IMR-90 (cell line): ENCODE data around the gene KMT5C. TPM values are rescaled to one million over a fixed set of nuclear protein-coding genes. Genes with fewer than 3 reads are reported as not detected.
"Not testable (repeated sequence)": the region's sequence is repeated elsewhere in the genome, so short reads cannot be mapped to it uniquely, and the experiment has no call there.

Experiments
- ATAC-seq: fragments of 200-7000 bp; cut with Tn5 transposase; 2 replicates; pipeline ENCODE4 v1.9.1; 2020; ENCODE audit warnings: low read depth, mild to moderate bottlenecking, moderate library complexity
- BruUV-seq: library from RNA; stranded (reverse); fragments of 400-500 nt; replicated peaks from 2 replicates; lab custom pipeline; 2021; lab: Mats Ljungman, UMichigan
- CTCF ChIA-PET: fragments of 300-600 bp; formaldehyde crosslinking; extraction: SDS; loops from one replicate; lab custom pipeline; 2021; ENCODE audit warnings: antibody characterized with exemption; lab: Yijun Ruan, JAX
- POLR2A ChIA-PET: fragments of 300-600 bp; sonication (Branson Sonifier 250); formaldehyde crosslinking; loops from one replicate; lab custom pipeline; 2022; ENCODE audit warnings: antibody characterized with exemption; ENCODE audit not compliant: unreplicated experiment; lab: Charles Lee
- DNase-seq: peaks from one replicate; pipeline ENCODE4 v3.0.0; 2013
- H2AFZ ChIP-seq: replicated peaks from 2 replicates; pipeline ENCODE3; 2013; ENCODE audit warnings: low read length, mild to moderate bottlenecking; ENCODE audit not compliant: poor library complexity
- H2AK5ac ChIP-seq: 2 replicates; pipeline ENCODE4 v1.6.1; 2013; ENCODE audit warnings: low read depth, low read length, inconsistent platforms
- H2AK9ac ChIP-seq: replicated peaks from 2 replicates; pipeline ENCODE3; 2013; ENCODE audit warnings: mild to moderate bottlenecking, low read depth, low read length, moderate library complexity; ENCODE audit not compliant: poor library complexity
- H2BK120ac ChIP-seq: 2 replicates; pipeline ENCODE4 v1.6.1; 2013; ENCODE audit warnings: low read depth, low read length, inconsistent platforms
- H2BK15ac ChIP-seq: 3 replicates; pipeline ENCODE4 v1.6.1; 2013; ENCODE audit warnings: low read depth, low read length, inconsistent platforms
- H2BK20ac ChIP-seq: 2 replicates; pipeline ENCODE4 v1.6.1; 2013; ENCODE audit warnings: low read depth, mild to moderate bottlenecking, inconsistent platforms, low read length, moderate library complexity
- H2BK5ac ChIP-seq: 2 replicates; pipeline ENCODE4 v1.6.1; 2013; ENCODE audit warnings: mild to moderate bottlenecking, low read depth, low read length, inconsistent platforms; ENCODE audit not compliant: poor library complexity, severe bottlenecking
- H3K14ac ChIP-seq: replicated peaks from 2 replicates; pipeline ENCODE4 v1.6.1; 2013; ENCODE audit warnings: low read depth, low read length, inconsistent platforms
- H3K18ac ChIP-seq: 2 replicates; pipeline ENCODE4 v1.6.1; 2013; ENCODE audit warnings: low read depth, low read length, control low read depth
- H3K23ac ChIP-seq: 2 replicates; pipeline ENCODE4 v1.6.1; 2013; ENCODE audit warnings: low read depth, low read length, inconsistent platforms
- H3K27ac ChIP-seq: 2 replicates; pipeline ENCODE4 v1.5.1; 2013; ENCODE audit warnings: mild to moderate bottlenecking, control low read depth, low read length; ENCODE audit not compliant: insufficient read depth
- H3K27me3 ChIP-seq: 2 replicates; pipeline ENCODE4 v1.6.1; 2013; ENCODE audit warnings: low read length; ENCODE audit not compliant: control insufficient read depth, insufficient read depth
- H3K36me3 ChIP-seq: 2 replicates; pipeline ENCODE4 v1.6.1; 2013; ENCODE audit warnings: low read length, mixed read lengths; ENCODE audit not compliant: control insufficient read depth, insufficient read depth
- H3K4ac ChIP-seq: 2 replicates; pipeline ENCODE4 v1.6.1; 2013; ENCODE audit warnings: low read depth, low read length, inconsistent platforms
- H3K4me1 ChIP-seq: 2 replicates; pipeline ENCODE4 v1.6.1; 2013; ENCODE audit warnings: low read length, mixed read lengths; ENCODE audit not compliant: control insufficient read depth, insufficient read depth
- H3K4me2 ChIP-seq: 2 replicates; pipeline ENCODE4 v1.6.1; 2013; ENCODE audit warnings: low read depth, mild to moderate bottlenecking, control low read depth, low read length, moderate library complexity
- H3K4me3 ChIP-seq: 2 replicates; pipeline ENCODE4 v1.5.1; 2013; ENCODE audit warnings: low read depth, mild to moderate bottlenecking, control low read depth, low read length, moderate library complexity; ENCODE audit not compliant: insufficient read depth
- H3K56ac ChIP-seq: 2 replicates; pipeline ENCODE4 v1.6.1; 2013; ENCODE audit warnings: low read length, inconsistent platforms; ENCODE audit not compliant: insufficient read depth; ENCODE audit errors: extremely low read depth
- H3K79me1 ChIP-seq, 2 experiments: 2 replicates each; pipeline ENCODE4 v1.6.1; 2013; ENCODE audit warnings: low read length in 2 of 2, inconsistent platforms in 1 of 2, low read depth in 1 of 2
- H3K9ac ChIP-seq: 2 replicates; pipeline ENCODE4 v1.6.1; 2013; ENCODE audit warnings: low read depth, low read length, control low read depth
- H3K9me1 ChIP-seq: 2 replicates; pipeline ENCODE4 v1.6.1; 2013; ENCODE audit warnings: low read length, inconsistent platforms; ENCODE audit not compliant: insufficient read depth
- H3K9me3 ChIP-seq: 2 replicates; pipeline ENCODE4 v1.6.1; 2013; ENCODE audit warnings: low read length; ENCODE audit not compliant: control insufficient read depth, insufficient read depth
- H4K20me1 ChIP-seq: 2 replicates; pipeline ENCODE4 v1.6.1; 2013; ENCODE audit warnings: low read length, inconsistent platforms; ENCODE audit not compliant: insufficient read depth
- H4K5ac ChIP-seq: 2 replicates; pipeline ENCODE4 v1.6.1; 2013; ENCODE audit warnings: mild to moderate bottlenecking, low read depth, low read length, control low read depth
- H4K8ac ChIP-seq, 2 experiments: 2 replicates each; pipeline ENCODE4 v1.6.1; 2013; ENCODE audit warnings: low read depth in 2 of 2, low read length in 2 of 2, control low read depth in 1 of 2, inconsistent platforms in 1 of 2
- H4K91ac ChIP-seq: 2 replicates; pipeline ENCODE4 v1.6.1; 2013; ENCODE audit warnings: low read depth, low read length, inconsistent platforms; ENCODE audit not compliant: insufficient read depth
- RFX5 ChIP-seq: IDR thresholded peaks from 2 replicates; pipeline ENCODE4 v1.8.0; 2012; ENCODE audit warnings: low read depth, mild to moderate bottlenecking, low read length, moderate library complexity
- WGBS, 2 experiments: methylation state at CpG; one replicate each; pipeline versions ENCODE4 v1.1.5 to v1.1.7; 2013; ENCODE audit warnings: missing lambda C conversion rate in 2 of 2; ENCODE audit not compliant: insufficient read length in 1 of 2; ENCODE audit errors: extremely low coverage in 2 of 2; 5-methylcytosine and 5-hydroxymethylcytosine counted together
- dilution Hi-C: fragments of 300-500 bp; cut with HindIII; formaldehyde crosslinking; loops from one replicate; pipeline ENCODE4 v1.14.3; 2018; ENCODE audit warnings: low sequenced_read_pairs; ENCODE audit not compliant: unreplicated experiment
- in situ Hi-C: fragments of 300-500 bp; cut with MboI; formaldehyde crosslinking; loops from 3 replicates; pipeline ENCODE4 v1.14.3; 2019; ENCODE audit warnings: low sequenced_read_pairs, inconsistent platforms, mixed read lengths
- intact Hi-C: fragments of 100-400 bp; cut with micrococcal nuclease; formaldehyde crosslinking; loops from 2 replicates; pipeline ENCODE4 v1.10.0; 2022
- polyA plus RNA-seq, 3 experiments: library from polyadenylated mRNA; depleted of rRNA; stranded (reverse); fragments of >200 nt; gene quantifications; 2 replicates each; pipeline ENCODE4 v1.2.3, GENCODE V29; 2012; ENCODE audit warnings: low replicate concordance in 1 of 3
- total RNA-seq: library from RNA; depleted of rRNA; stranded (reverse); fragments of >200 nt; gene quantifications from 2 replicates; pipeline ENCODE4 v1.2.3, GENCODE V29; 2012

The KMT5C gene
- total and polyA plus RNA-seq, 2 of the 4 experiments (the other 2 are of a cell fraction), result 1.8 to 5.9 TPM

GRCh38 chr19:55328774-55329318 lies 10.8 kb upstream of the KMT5C start:
- BruUV-seq, H2BK120ac ChIP-seq, H3K9me3 ChIP-seq, H3K27me3 ChIP-seq, H3K79me1 ChIP-seq, intact Hi-C loops, ATAC-seq, H3K14ac ChIP-seq, DNase-seq, in situ Hi-C loops, H4K8ac ChIP-seq, POLR2A ChIA-PET, H3K4me3 ChIP-seq, H2AFZ ChIP-seq, H3K36me3 ChIP-seq, H4K20me1 ChIP-seq, H3K18ac ChIP-seq, H2BK15ac ChIP-seq, dilution Hi-C loops, H3K4me2 ChIP-seq, H2BK5ac ChIP-seq, H3K4ac ChIP-seq, H3K56ac ChIP-seq, H4K5ac ChIP-seq, H3K4me1 ChIP-seq, H3K23ac ChIP-seq, H2AK5ac ChIP-seq, H2BK20ac ChIP-seq, H3K27ac ChIP-seq, H3K9me1 ChIP-seq, H4K91ac ChIP-seq, H2AK9ac ChIP-seq, H3K9ac ChIP-seq: not testable (repeated sequence)
- CTCF ChIA-PET, result interaction anchor here (0.7 kb wide), 1 partner anchor 779 kb away, joined by 4 read pairs; no protein-coding TSS in a partner anchor
- WGBS, 2 experiments, result 83% methylated on average over 1 of the region's 4 CpGs; no CpG with 5 or more reads in 1 of the 2 experiments
- peak; percentile 91 for TF ChIP-seq RFX5

- H3K18ac ChIP-seq, H3K27ac ChIP-seq, CTCF ChIA-PET, H4K5ac ChIP-seq, H3K79me1 ChIP-seq, H3K56ac ChIP-seq, H2BK20ac ChIP-seq, dilution Hi-C loops, H3K23ac ChIP-seq, BruUV-seq, in situ Hi-C loops, H3K27me3 ChIP-seq, H3K36me3 ChIP-seq, H4K8ac ChIP-seq, H3K4me1 ChIP-seq, H3K4me3 ChIP-seq, H3K4ac ChIP-seq, H3K9me3 ChIP-seq, H2AK5ac ChIP-seq, H2BK120ac ChIP-seq, H4K91ac ChIP-seq, ATAC-seq, H2AK9ac ChIP-seq, H3K14ac ChIP-seq, H3K9me1 ChIP-seq, H3K4me2 ChIP-seq, H2BK15ac ChIP-seq, DNase-seq, H3K9ac ChIP-seq, H2AFZ ChIP-seq, POLR2A ChIA-PET, H2BK5ac ChIP-seq, H4K20me1 ChIP-seq, intact Hi-C loops: not testable (repeated sequence)
- WGBS, 2 experiments, result no CpG with 5 or more reads among the region's 6 CpGs
Observed at GRCh38 chr19:55329791-55330190, 9.9 kb upstream of the KMT5C start.
